Gastrocnemius medialis (tissue), 4 donors: Measurements from ENCODE around the gene LRP4. TPM values are rescaled to one million over a fixed set of nuclear protein-coding genes. Genes with fewer than 3 reads are reported as not detected.

ENCODE experiments used
- ATAC-seq, 2 donors: fragments of 150-250 bp; one replicate each; pipeline ENCODE4 v1.9.1; 2016
- DNase-seq, 2 donors: peaks; one replicate each; pipeline ENCODE4 v3.0.0-alpha.2; 2019
- H3K27ac ChIP-seq, 4 donors: fragments of 200-600 bp; sonication (generic); 1 replicate in 1 of 4; 2 replicates in 3 of 4; pipeline ENCODE4 v1.5.1; 2016 to 2018; ENCODE audit warnings: mild to moderate bottlenecking in 2 of 4, moderate library complexity in 1 of 4
- H3K27me3 ChIP-seq, 3 donors: fragments of 200-600 bp; sonication (generic) in 2 of 3; 1 replicate in 1 of 3; 2 replicates in 2 of 3; pipeline versions ENCODE4 v1.5.1 to v1.6.0; 2016 to 2019; ENCODE audit warnings: mild to moderate bottlenecking in 1 of 3, moderate library complexity in 1 of 3
- H3K36me3 ChIP-seq, 2 donors: fragments of 200-600 bp; sonication (generic) in 1 of 2; one replicate each; pipeline ENCODE4 v1.5.1; 2017 to 2018
- H3K4me1 ChIP-seq, 2 donors: fragments of 200-600 bp; sonication (generic) in 1 of 2; one replicate each; pipeline ENCODE4 v1.5.1; 2016 to 2017; ENCODE audit warnings: mild to moderate bottlenecking in 2 of 2
- H3K4me3 ChIP-seq, 4 donors: fragments of 200-600 bp; sonication (generic) in 3 of 4; 1 replicate in 1 of 4; 2 replicates in 3 of 4; pipeline ENCODE4 v1.5.1; 2016 to 2019; ENCODE audit warnings: mild to moderate bottlenecking in 2 of 4
- H3K9me3 ChIP-seq, 3 donors: fragments of 200-600 bp; sonication (generic) in 2 of 3; 1 replicate in 1 of 3; 2 replicates in 2 of 3; pipeline ENCODE4 v1.5.1; 2016 to 2019
- POLR2A ChIP-seq, 2 donors: fragments of 450-650 bp; IDR thresholded peaks; one replicate each; pipeline ENCODE4 v1.6.1; 2017; ENCODE audit warnings: antibody characterized with exemption in 2 of 2, mild to moderate bottlenecking in 2 of 2, moderate library complexity in 2 of 2
- in situ Hi-C, 4 donors: fragments of 200-750 bp; cut with MboI; loops; one replicate each; pipeline versions ENCODE4 v1.15.0 to v1.8.0; 2017; ENCODE audit warnings: low sequenced_read_pairs in 4 of 4
- intact Hi-C: fragments of 100-400 bp; cut with DNase I; formaldehyde crosslinking; loops from one replicate; pipeline ENCODE4 v1.15.1; 2023; ENCODE audit warnings: low total_unique reads
- total RNA-seq, 4 donors: library from RNA; depleted of rRNA; stranded (reverse); fragments of >200 nt; gene quantifications; one replicate each; pipeline versions ENCODE4 v1.1.0 to v1.2.3, GENCODE V29; 2016
- TF ChIP-seq, protein P1 (sequence below), 5 experiments: fragments of 450-650 bp in 3 of 5; fragments of 200-600 bp in 2 of 5; sonication (generic) in 2 of 5; IDR thresholded peaks in 4 of 5; conservative IDR thresholded peaks in 1 of 5; 1 replicate in 4 of 5; 2 replicates in 1 of 5; pipeline ENCODE4 v1.5.1; 2016 to 2019; ENCODE audit warnings: antibody characterized with exemption in 5 of 5, mild to moderate bottlenecking in 3 of 5, moderate library complexity in 3 of 5

LRP4 gene
- total RNA-seq, 4 donors from 2014 or later = 3.9 to 19.0 (median 6.2) TPM

DNA sequence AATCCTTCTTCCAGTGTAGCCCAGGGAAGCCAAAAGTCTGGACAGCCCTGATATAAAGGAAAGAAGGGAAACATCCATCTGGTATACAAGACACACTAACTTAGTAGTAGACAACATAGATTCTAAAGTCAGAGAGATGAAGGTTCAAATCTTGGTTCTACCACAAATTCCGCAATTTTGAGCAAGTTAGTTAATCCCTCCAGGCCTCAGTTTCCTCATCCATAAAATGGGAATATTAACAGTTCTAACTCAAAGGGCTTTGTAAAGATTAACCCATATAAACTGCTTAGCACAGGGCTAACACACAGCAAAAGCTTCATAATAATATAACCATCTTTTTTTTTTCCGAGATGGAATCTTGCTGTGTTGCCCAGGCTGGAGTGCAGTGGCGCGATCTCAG, 10.7 kb downstream of the LRP4 start:
- Histone ChIP-seq H3K36me3 (no peaks in the 10 kb centered on the region), H3K4me3 (no peak overlapping the region), H3K27me3 (no peaks in the 10 kb centered on the region), H3K4me1 (peaks cover 2 to 7% of the 10 kb centered on the region in 2 donors), H3K9me3 (no peaks in the 10 kb centered on the region), H3K27ac (no peak overlapping the region)
- intact Hi-C loops = no loop called here
- TF ChIP-seq POLR2A (IDR thresholded peaks at IDR 0.05) = no peak
- TF ChIP-seq, protein P1, sequence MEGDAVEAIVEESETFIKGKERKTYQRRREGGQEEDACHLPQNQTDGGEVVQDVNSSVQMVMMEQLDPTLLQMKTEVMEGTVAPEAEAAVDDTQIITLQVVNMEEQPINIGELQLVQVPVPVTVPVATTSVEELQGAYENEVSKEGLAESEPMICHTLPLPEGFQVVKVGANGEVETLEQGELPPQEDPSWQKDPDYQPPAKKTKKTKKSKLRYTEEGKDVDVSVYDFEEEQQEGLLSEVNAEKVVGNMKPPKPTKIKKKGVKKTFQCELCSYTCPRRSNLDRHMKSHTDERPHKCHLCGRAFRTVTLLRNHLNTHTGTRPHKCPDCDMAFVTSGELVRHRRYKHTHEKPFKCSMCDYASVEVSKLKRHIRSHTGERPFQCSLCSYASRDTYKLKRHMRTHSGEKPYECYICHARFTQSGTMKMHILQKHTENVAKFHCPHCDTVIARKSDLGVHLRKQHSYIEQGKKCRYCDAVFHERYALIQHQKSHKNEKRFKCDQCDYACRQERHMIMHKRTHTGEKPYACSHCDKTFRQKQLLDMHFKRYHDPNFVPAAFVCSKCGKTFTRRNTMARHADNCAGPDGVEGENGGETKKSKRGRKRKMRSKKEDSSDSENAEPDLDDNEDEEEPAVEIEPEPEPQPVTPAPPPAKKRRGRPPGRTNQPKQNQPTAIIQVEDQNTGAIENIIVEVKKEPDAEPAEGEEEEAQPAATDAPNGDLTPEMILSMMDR (IDR thresholded peaks at IDR 0.05 in 4 of 5, conservative IDR thresholded peaks at IDR 0.05 in 1 of 5) = no peak
- DNase-seq = no peak
- ATAC-seq = no peak
- in situ Hi-C loops = no loop called here

DNA sequence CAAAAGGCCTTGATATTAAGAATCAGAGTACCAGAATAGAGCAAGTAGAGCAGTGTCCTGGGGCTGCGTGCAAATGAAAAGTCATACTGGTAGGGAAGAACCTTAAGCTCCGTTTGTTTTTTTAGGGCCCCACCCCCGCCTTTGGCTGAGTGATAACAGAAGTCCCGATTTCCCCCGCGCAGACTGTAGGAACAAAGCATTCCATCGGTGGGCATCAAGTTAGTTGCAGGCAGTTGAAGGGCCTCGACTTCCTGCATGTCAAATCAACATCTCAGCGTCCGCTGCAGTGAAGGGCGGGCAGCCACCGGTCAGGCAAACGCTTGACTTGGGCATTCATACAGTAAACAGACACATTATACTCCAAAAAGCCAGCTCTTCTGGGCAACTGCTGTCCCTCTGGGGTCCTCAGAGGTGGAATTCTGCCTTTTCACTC, 11.7 kb downstream of the LRP4 start:
- intact Hi-C loops = no loop called here
- no peaks in the 10 kb centered on the region for H3K9me3 ChIP-seq
- DNase-seq (no peak), ATAC-seq (no peak)
- no peak overlapping the region for H3K4me3 ChIP-seq
- no peak overlapping the region for H3K27ac ChIP-seq
- H3K36me3 ChIP-seq = no peaks in the 10 kb centered on the region
- TF ChIP-seq POLR2A (IDR thresholded peaks at IDR 0.05) = no peak
- TF ChIP-seq, protein P1 (IDR thresholded peaks at IDR 0.05 in 4 of 5, conservative IDR thresholded peaks at IDR 0.05 in 1 of 5) = no peak
- H3K4me1 ChIP-seq = peaks cover 0 to 6% of the 10 kb centered on the region in 2 donors
- in situ Hi-C loops = no loop called here
- no peaks in the 10 kb centered on the region for H3K27me3 ChIP-seq

DNA sequence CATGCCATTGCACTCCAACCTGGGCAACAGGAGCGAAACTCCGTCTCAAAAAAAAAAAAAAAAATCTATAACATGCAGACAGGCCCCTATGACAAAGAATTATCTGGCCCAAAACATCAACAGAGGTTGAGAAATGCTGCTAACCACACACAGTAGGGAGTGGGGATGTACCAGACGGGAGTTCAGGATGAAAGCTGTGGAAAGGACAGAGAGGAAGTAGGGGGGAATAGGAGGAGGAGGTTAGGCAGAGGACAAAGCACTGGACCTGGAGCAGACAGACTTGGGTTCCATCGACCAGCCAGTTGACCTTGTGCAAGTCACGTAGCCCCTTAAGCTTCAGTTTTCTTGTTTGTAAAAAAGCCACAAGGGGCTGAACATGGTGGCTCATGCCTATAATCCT, 12.5 kb downstream of the LRP4 start:
- Histone ChIP-seq H3K4me3 (no peak overlapping the region), H3K9me3 (no peaks in the 10 kb centered on the region), H3K4me1 (peaks cover 0 to 6% of the 10 kb centered on the region in 2 donors), H3K36me3 (no peaks in the 10 kb centered on the region), H3K27ac (no peak overlapping the region), H3K27me3 (no peaks in the 10 kb centered on the region)
- ATAC-seq (no peak), DNase-seq (no peak)
- in situ Hi-C loops (no loop called here), intact Hi-C loops (no loop called here)
- no peak for TF ChIP-seq POLR2A (IDR thresholded peaks at IDR 0.05)
- TF ChIP-seq, protein P1 (IDR thresholded peaks at IDR 0.05 in 4 of 5, conservative IDR thresholded peaks at IDR 0.05 in 1 of 5) = no peak

DNA sequence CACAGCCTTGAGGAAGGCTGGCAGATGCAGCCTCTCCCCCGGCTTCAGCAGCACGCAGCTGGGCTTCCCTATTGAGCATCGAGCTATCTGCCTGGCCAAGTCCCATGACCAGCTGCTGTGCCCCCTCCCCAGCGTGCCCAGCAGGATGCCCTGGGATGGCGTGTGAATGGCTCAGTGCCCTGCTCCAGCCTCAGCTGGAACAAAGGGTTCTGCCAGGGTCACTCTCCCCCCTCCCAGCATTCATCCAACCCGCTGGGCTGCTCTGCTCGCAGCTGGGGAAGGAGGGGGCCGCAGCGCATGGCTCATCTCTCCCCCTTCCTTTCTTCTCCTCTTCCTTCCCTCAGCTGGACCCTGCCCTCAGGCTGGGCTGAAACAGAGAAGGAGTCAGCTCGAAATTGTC, 14.5 kb downstream of the LRP4 start:
- ATAC-seq (peak in 1 of 2 donors; percentile 12), DNase-seq (no peak)
- no peaks in the 10 kb centered on the region for H3K27me3 ChIP-seq
- peaks cover 0 to 6% of the 10 kb centered on the region in 2 donors for H3K4me1 ChIP-seq
- in situ Hi-C loops (no loop called here), intact Hi-C loops (no loop called here)
- no peak overlapping the region for H3K27ac ChIP-seq
- H3K9me3 ChIP-seq = no peaks in the 10 kb centered on the region
- H3K36me3 ChIP-seq = peaks cover 0 to 13% of the 10 kb centered on the region in 2 donors
- no peak overlapping the region for H3K4me3 ChIP-seq
- TF ChIP-seq POLR2A (IDR thresholded peaks at IDR 0.05) = no peak
- TF ChIP-seq, protein P1 (IDR thresholded peaks at IDR 0.05 in 4 of 5, conservative IDR thresholded peaks at IDR 0.05 in 1 of 5) = no peak

DNA sequence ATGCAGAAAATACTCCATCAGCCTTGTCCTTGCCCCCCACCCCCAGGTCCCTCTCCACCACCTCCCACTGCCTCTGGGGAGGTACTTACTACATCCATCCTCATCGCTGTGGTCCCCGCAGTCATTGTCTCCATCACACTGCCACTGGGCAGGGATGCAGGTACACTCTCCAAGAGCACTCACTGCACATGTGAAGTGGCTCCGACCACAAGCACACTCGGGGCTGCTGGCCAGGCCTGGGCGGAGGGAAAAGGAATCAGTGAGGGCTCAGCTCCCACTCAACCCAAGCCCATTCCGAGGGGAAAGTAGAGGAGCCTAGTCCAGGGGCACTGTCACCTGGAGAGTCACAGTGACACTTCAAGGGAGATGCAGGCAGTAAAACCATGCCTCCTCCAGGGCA, 15.7 kb downstream of the LRP4 start:
- intact Hi-C loops = no loop called here
- in situ Hi-C loops = no loop called here
- TF ChIP-seq POLR2A (IDR thresholded peaks at IDR 0.05) = no peak
- TF ChIP-seq, protein P1 (IDR thresholded peaks at IDR 0.05 in 4 of 5, conservative IDR thresholded peaks at IDR 0.05 in 1 of 5) = no peak
- Histone ChIP-seq H3K4me1 (peaks cover 0 to 6% of the 10 kb centered on the region in 2 donors), H3K9me3 (no peaks in the 10 kb centered on the region), H3K27me3 (no peaks in the 10 kb centered on the region), H3K4me3 (no peak overlapping the region), H3K36me3 (peaks cover 0 to 20% of the 10 kb centered on the region in 2 donors), H3K27ac (no peak overlapping the region)
- ATAC-seq = no peak
- DNase-seq = no peak
